ENCODE data around the gene ESR1. TPM values are rescaled to one million over a fixed set of nuclear protein-coding genes. Genes with fewer than 3 reads are reported as not detected.

Gene ESR1
- total and polyA plus RNA-seq, 9 donors = 6.6 to 44.5 (median 18.5) TPM

DNA sequence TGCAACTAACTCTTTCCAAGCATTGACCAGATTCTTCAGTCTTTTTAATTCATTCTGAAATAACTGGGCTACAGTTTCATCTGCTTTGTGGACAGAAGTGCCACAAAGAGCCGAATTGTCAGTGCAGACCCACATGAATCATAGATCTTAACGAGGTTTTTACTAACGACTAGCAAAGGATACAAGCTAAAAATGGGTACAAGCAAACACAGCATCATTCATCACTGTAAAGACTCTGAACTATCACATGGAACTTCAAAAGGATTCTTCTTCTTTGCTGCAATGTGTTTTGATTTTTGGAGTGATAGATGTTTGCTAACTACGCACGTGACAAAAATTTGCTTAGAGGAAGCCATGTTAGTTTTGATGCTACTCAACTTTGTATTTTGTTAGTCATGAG, 227.1 kb downstream of the ESR1 start:
- TF ChIP-seq, protein P1, sequence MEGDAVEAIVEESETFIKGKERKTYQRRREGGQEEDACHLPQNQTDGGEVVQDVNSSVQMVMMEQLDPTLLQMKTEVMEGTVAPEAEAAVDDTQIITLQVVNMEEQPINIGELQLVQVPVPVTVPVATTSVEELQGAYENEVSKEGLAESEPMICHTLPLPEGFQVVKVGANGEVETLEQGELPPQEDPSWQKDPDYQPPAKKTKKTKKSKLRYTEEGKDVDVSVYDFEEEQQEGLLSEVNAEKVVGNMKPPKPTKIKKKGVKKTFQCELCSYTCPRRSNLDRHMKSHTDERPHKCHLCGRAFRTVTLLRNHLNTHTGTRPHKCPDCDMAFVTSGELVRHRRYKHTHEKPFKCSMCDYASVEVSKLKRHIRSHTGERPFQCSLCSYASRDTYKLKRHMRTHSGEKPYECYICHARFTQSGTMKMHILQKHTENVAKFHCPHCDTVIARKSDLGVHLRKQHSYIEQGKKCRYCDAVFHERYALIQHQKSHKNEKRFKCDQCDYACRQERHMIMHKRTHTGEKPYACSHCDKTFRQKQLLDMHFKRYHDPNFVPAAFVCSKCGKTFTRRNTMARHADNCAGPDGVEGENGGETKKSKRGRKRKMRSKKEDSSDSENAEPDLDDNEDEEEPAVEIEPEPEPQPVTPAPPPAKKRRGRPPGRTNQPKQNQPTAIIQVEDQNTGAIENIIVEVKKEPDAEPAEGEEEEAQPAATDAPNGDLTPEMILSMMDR (IDR thresholded peaks at IDR 0.05) = no peak
- TF ChIP-seq EP300 (IDR thresholded peaks at IDR 0.05) (no peak), POLR2A (IDR thresholded peaks at IDR 0.05) (no peak)
- WGBS, 3 donors = 72 to 78% (median 74%) methylated on average over 5 of the region's 5 CpGs
- Histone ChIP-seq H3K4me1 (ENCODE audit: insufficient read depth) (no peaks in the 10 kb centered on the region), H3K9me3 (no peaks in the 10 kb centered on the region), H3K27ac (no peak overlapping the region), H3K4me3 (no peak overlapping the region), H3K27me3 (no peaks in the 10 kb centered on the region), H3K36me3 (no peaks in the 10 kb centered on the region)
- intact Hi-C loops (cut with DNase I) = no loop called here
- DNase-seq = no peak

DNA sequence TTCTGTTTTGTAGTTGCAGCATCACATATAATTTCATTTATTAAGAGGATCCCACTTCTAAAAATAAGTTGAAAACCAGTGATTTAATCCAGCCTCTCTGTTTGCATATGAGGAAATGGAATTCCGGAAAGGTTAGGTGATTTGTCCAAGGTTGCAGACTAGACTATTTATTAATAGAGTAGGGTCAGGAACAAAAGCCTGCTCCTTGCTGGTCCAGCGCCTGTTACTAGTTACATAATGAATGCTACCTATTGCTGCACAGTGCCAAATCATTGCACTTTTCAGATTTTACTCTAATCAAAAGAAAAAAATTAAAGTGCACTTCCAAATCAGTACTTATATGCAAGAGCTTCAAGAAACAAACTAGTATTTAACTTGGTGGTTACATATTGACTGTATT, 238.6 kb downstream of the ESR1 start:
- Histone ChIP-seq H3K4me3 (no peak overlapping the region), H3K36me3 (no peaks in the 10 kb centered on the region), H3K27me3 (no peaks in the 10 kb centered on the region), H3K9me3 (no peaks in the 10 kb centered on the region), H3K27ac (no peak overlapping the region), H3K4me1 (ENCODE audit: insufficient read depth) (no peaks in the 10 kb centered on the region)
- intact Hi-C loops (cut with DNase I) = no loop called here
- WGBS, 3 donors = 82 to 89% (median 85%) methylated on average over 2 of the region's 2 CpGs
- no peak for TF ChIP-seq EP300 (IDR thresholded peaks at IDR 0.05)
- no peak for TF ChIP-seq POLR2A (IDR thresholded peaks at IDR 0.05)
- TF ChIP-seq, protein P1 (IDR thresholded peaks at IDR 0.05) = no peak
- DNase-seq = no peak

DNA sequence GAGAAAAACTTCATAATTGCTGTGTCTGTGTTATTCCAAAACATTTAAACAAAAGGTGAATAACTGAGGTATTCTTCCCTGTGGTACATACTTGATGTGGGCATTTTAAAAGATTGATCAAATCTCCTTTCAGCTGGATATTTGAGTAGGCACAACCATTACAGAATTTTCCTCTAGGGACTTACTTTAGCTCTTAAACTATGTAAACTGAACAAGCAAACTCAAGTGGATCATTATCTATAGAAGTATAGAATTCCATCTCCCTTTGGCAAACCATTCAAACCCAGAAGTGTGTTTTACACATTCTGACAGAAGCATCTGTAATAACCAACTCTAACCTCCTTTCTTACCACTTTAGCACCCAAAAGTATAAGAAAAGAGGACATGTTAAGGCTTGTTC, 241.4 kb downstream of the ESR1 start:
- Histone ChIP-seq H3K4me3 (no peak overlapping the region), H3K27ac (no peak overlapping the region), H3K27me3 (no peaks in the 10 kb centered on the region), H3K9me3 (no peaks in the 10 kb centered on the region), H3K36me3 (no peaks in the 10 kb centered on the region), H3K4me1 (ENCODE audit: insufficient read depth) (no peaks in the 10 kb centered on the region)
- TF ChIP-seq, protein P1 (IDR thresholded peaks at IDR 0.05) = no peak
- TF ChIP-seq POLR2A (IDR thresholded peaks at IDR 0.05) (no peak), EP300 (IDR thresholded peaks at IDR 0.05) (no peak)
- intact Hi-C loops (cut with DNase I) = no loop called here
- no peak for DNase-seq

DNA sequence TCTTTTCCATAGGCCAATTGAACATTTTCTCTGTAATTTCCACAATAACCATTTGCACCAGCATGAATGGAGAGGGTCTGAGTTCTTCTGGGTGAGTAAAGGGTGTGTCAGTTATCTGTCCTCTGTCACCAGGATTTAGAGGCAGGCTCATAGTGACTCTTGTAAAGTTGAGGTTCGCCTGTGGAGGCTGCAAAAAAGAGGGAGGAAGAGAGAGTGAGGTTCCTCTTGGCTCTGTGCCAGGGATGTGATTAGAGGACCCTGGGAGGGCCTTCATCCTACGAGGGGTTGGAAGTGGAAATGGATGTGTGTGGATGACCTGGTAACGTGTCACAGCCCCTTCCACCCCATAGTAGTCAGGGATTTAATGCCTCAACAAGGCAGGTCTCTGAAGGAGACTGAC, 242.0 kb downstream of the ESR1 start:
- TF ChIP-seq EP300 (IDR thresholded peaks at IDR 0.05) (no peak), POLR2A (IDR thresholded peaks at IDR 0.05) (no peak)
- TF ChIP-seq, protein P1 (IDR thresholded peaks at IDR 0.05) = no peak
- Histone ChIP-seq H3K27me3 (no peaks in the 10 kb centered on the region), H3K4me3 (no peak overlapping the region), H3K4me1 (ENCODE audit: insufficient read depth) (no peaks in the 10 kb centered on the region), H3K27ac (peak overlapping the region in 1 of 2 donors; percentile 2), H3K36me3 (no peaks in the 10 kb centered on the region), H3K9me3 (no peaks in the 10 kb centered on the region)
- WGBS, 3 donors = 60 to 65% (median 65%) methylated on average over 3 of the region's 3 CpGs
- intact Hi-C loops (cut with DNase I) = no loop called here
- DNase-seq = no peak
